ENCODE results near the gene ROBO4. TPM values are rescaled to one million over a fixed set of nuclear protein-coding genes. Genes with fewer than 3 reads are reported as not detected.

Gene ROBO4
- total RNA-seq, 1 donor from 2014 or later = 521 TPM

- no peak for DNase-seq
These were observed 8.2 kb downstream of the ROBO4 start for GRCh38 chr11:124889191-124890091.

- DNase-seq = no peak
These were observed 10.0 kb downstream of the ROBO4 start for GRCh38 chr11:124887667-124888013.

- no peak for DNase-seq
These were observed 10.5 kb downstream of the ROBO4 start for GRCh38 chr11:124886978-124887666.

GRCh38 chr11:124886476-124886875 is 11.2 kb downstream of the ROBO4 start:
- DNase-seq = no peak

GRCh38 chr11:124884869-124885479 is 12.7 kb downstream of the ROBO4 start:
- DNase-seq = peak; percentile 19

- no peak for DNase-seq
These were observed 13.3 kb downstream of the ROBO4 start for GRCh38 chr11:124884340-124884739.

GRCh38 chr11:124882339-124883071 is 15.2 kb downstream of the ROBO4 start:
- peak; percentile 42 for DNase-seq

- no peak for DNase-seq
These were observed 16.7 kb downstream of the ROBO4 start for GRCh38 chr11:124880958-124881357.

GRCh38 chr11:124880290-124880611 is 17.4 kb downstream of the ROBO4 start:
- peak; percentile 62 for DNase-seq

- DNase-seq = peak; percentile 51
These were observed 18.0 kb downstream of the ROBO4 start for GRCh38 chr11:124879493-124880289.

GRCh38 chr11:124878759-124879492 is 18.7 kb downstream of the ROBO4 start:
- no peak for DNase-seq

GRCh38 chr11:124877910-124878758 is 19.5 kb downstream of the ROBO4 start:
- DNase-seq = peak; percentile 47

- DNase-seq = peak; percentile 48
These were observed 20.1 kb downstream of the ROBO4 start for GRCh38 chr11:124877631-124877909.

GRCh38 chr11:124876818-124877630 is 20.6 kb downstream of the ROBO4 start:
- no peak for DNase-seq

GRCh38 chr11:124875943-124876817 is 21.5 kb downstream of the ROBO4 start:
- peak; percentile 97 for DNase-seq

- no peak for DNase-seq
These were observed 22.3 kb downstream of the ROBO4 start for GRCh38 chr11:124875401-124875800.

- no peak for DNase-seq
These were observed 23.0 kb downstream of the ROBO4 start for GRCh38 chr11:124874571-124875255.

- no peak for DNase-seq
These were observed 23.7 kb downstream of the ROBO4 start for GRCh38 chr11:124873951-124874350.
